Muscle of arm (tissue), 12 donors: ENCODE data around the gene PRAF2. TPM values are rescaled to one million over a fixed set of nuclear protein-coding genes. Genes with fewer than 3 reads are reported as not detected.

Source experiments
- DNase-seq: peaks from one replicate; pipeline ENCODE4 v3.0.0-alpha.2; 2013
- polyA plus RNA-seq, 12 donors: library from polyadenylated mRNA; unstranded; fragments of 120-200 nt; gene quantifications; one replicate each; pipeline ENCODE4 v1.2.1, GENCODE V29; 2013; ENCODE audit not compliant: insufficient read length in 12 of 12

The PRAF2 gene
- polyA plus RNA-seq, 12 donors = 15.7 to 63.8 (median 22.1) TPM; not detected in 1

GRCh38 chrX:49079489-49080428, 6.0 kb upstream of the PRAF2 start, which contains the start of gene WDR45:
WDR45 (minus strand) TSS chrX:49079887; CDS start chrX:49078095, 1,792 bp downstream.
- peak; percentile 75 for DNase-seq

GRCh38 chrX:49077941-49078340, 4.1 kb upstream of the PRAF2 start:
- DNase-seq = no peak

- DNase-seq = no peak
Measured at GRCh38 chrX:49075347-49075746, 1.5 kb upstream of the PRAF2 start.

- no peak for DNase-seq
Measured at GRCh38 chrX:49072712-49073095, 1.1 kb downstream of the PRAF2 start.

GRCh38 chrX:49071877-49072711, 1.7 kb downstream of the PRAF2 start:
- peak; percentile 77 for DNase-seq

GRCh38 chrX:49070988-49071387, 2.8 kb downstream of the PRAF2 start:
- DNase-seq = no peak

GRCh38 chrX:49069038-49069437, 4.8 kb downstream of the PRAF2 start:
- DNase-seq = no peak

GRCh38 chrX:49067285-49068120, 6.3 kb downstream of the PRAF2 start:
- no peak for DNase-seq

GRCh38 chrX:49066690-49067089, 7.1 kb downstream of the PRAF2 start:
- no peak for DNase-seq

- no peak for DNase-seq
Measured at GRCh38 chrX:49066278-49066677, 7.5 kb downstream of the PRAF2 start.

- no peak for DNase-seq
Measured at GRCh38 chrX:49064735-49065134, 9.1 kb downstream of the PRAF2 start.

GRCh38 chrX:49064303-49064702, 9.5 kb downstream of the PRAF2 start:
- DNase-seq = no peak

GRCh38 chrX:49063715-49064114, 10.1 kb downstream of the PRAF2 start:
- no peak for DNase-seq

- no peak for DNase-seq
Measured at GRCh38 chrX:49061916-49062315, 11.9 kb downstream of the PRAF2 start.

GRCh38 chrX:49061490-49061889, 12.3 kb downstream of the PRAF2 start:
- DNase-seq = no peak

- no peak for DNase-seq
Measured at GRCh38 chrX:49060914-49061313, 12.9 kb downstream of the PRAF2 start.

- no peak for DNase-seq
Measured at GRCh38 chrX:49059681-49060085, 14.1 kb downstream of the PRAF2 start.

GRCh38 chrX:49059201-49059600, 14.6 kb downstream of the PRAF2 start:
- DNase-seq = no peak

GRCh38 chrX:49058794-49059193, 15.0 kb downstream of the PRAF2 start, which contains the start of gene CCDC120:
CCDC120 (plus strand) TSS chrX:49058999; CDS start chrX:49062042, 3,043 bp downstream.
- DNase-seq = no peak

GRCh38 chrX:49054073-49054762, 19.6 kb downstream of the PRAF2 start:
- DNase-seq = no peak
